K562 (cell line): ENCODE data around the gene INO80C. TPM values are rescaled to one million over a fixed set of nuclear protein-coding genes. Genes with fewer than 3 reads are reported as not detected.

Experiments
- AFF1 ChIP-seq, 2 experiments: fragments of 450-650 bp; IDR thresholded peaks; 2 replicates each; pipeline ENCODE4 v1.6.1; 2018; ENCODE audit warnings: mild to moderate bottlenecking in 2 of 2, low read depth in 1 of 2; ENCODE audit not compliant: partially characterized antibody in 2 of 2
- CREB1 ChIP-seq, 2 experiments: sonication (generic) in 1 of 2; formaldehyde crosslinking in 1 of 2; IDR thresholded peaks; 2 replicates each; pipeline versions ENCODE4 v1.6.1 to v1.8.0; 2012 to 2022; ENCODE audit warnings: inconsistent platforms in 1 of 2, mild to moderate bottlenecking in 1 of 2, missing genetic modification reagents in 1 of 2, moderate library complexity in 1 of 2
- FUS ChIP-seq: fragments of 200-400 bp; formaldehyde crosslinking; optimal IDR thresholded peaks from 2 replicates; pipeline ENCODE3; 2017; ENCODE audit warnings: low read depth, low read length
- GTF2A2 ChIP-seq: IDR thresholded peaks from 2 replicates; pipeline ENCODE4 v1.6.1; 2016; ENCODE audit warnings: mild to moderate bottlenecking, missing genetic modification characterization, missing compliant biosample characterization
- HDAC1 ChIP-seq, 2 experiments: fragments of 450-650 bp; IDR thresholded peaks; 2 replicates each; pipeline ENCODE4 v1.6.1; 2016 to 2017; ENCODE audit warnings: inconsistent platforms in 1 of 2, mild to moderate bottlenecking in 1 of 2, moderate library complexity in 1 of 2
- IRF1 ChIP-seq: sonication (generic); formaldehyde crosslinking; IDR thresholded peaks from 2 replicates; pipeline ENCODE4 v1.8.0; 2022; ENCODE audit warnings: missing genetic modification reagents, mild to moderate bottlenecking, borderline replicate concordance
- NR2C2 ChIP-seq, 2 experiments: fragments of 200-800 bp in 1 of 2; sonication (Bioruptor generic) in 1 of 2; sonication (generic) in 1 of 2; formaldehyde crosslinking in 1 of 2; IDR thresholded peaks; 2 replicates each; pipeline versions ENCODE4 v1.6.1 to v1.8.0; 2016 to 2022; ENCODE audit warnings: mild to moderate bottlenecking in 1 of 2, missing compliant biosample characterization in 1 of 2, missing genetic modification characterization in 1 of 2, missing genetic modification reagents in 1 of 2
- OTX1 ChIP-seq: fragments of 450-650 bp; formaldehyde crosslinking; IDR thresholded peaks from 2 replicates; pipeline ENCODE4 v1.4.0; 2022; ENCODE audit warnings: mild to moderate bottlenecking
- RBBP5 ChIP-seq: fragments of 200-600 bp; sonication (generic); IDR thresholded peaks from 2 replicates; pipeline ENCODE4 v1.6.1; 2012; ENCODE audit warnings: borderline replicate concordance, mild to moderate bottlenecking, low read length, control low read depth, inconsistent platforms; ENCODE audit not compliant: insufficient read depth, poor library complexity, severe bottlenecking
- RBM39 ChIP-seq: fragments of 200-400 bp; formaldehyde crosslinking; optimal IDR thresholded peaks from 2 replicates; pipeline ENCODE3; 2018; ENCODE audit warnings: low read depth, low read length
- SP1 ChIP-seq: sonication (generic); formaldehyde crosslinking; IDR thresholded peaks from 2 replicates; pipeline ENCODE4 v1.8.1; 2022; ENCODE audit warnings: mild to moderate bottlenecking, missing genetic modification reagents
- SPI1 ChIP-seq: IDR thresholded peaks from 2 replicates; pipeline ENCODE4 v1.6.1; 2011; ENCODE audit warnings: low read depth, low read length, control low read depth, borderline replicate concordance
- TCF7L2 ChIP-seq: fragments of 150-350 bp; IDR thresholded peaks from 2 replicates; pipeline ENCODE4 v1.6.1; 2016; ENCODE audit warnings: low read depth, mild to moderate bottlenecking, low read length, moderate library complexity
- TSHZ1 ChIP-seq: fragments of 250-450 bp; sonication (Bioruptor Pico); IDR thresholded peaks from 2 replicates; pipeline ENCODE4 v1.4.0; 2020; ENCODE audit warnings: mild to moderate bottlenecking, moderate library complexity
- polyA plus RNA-seq, 8 experiments: library from polyadenylated mRNA; depleted of rRNA in 4 of 8; stranded (reverse) in 5 of 8; unstranded in 3 of 8; fragments of >200 nt; fragmentation: Nextera tagmentation in 2 of 8; fragmentation: Illumina TruSeq in 1 of 8; extraction: Ambion mirVana in 2 of 8; extraction: Trizol in 1 of 8; gene quantifications; 2 replicates each; pipeline versions ENCODE4 v1.2.1 to v1.2.3, GENCODE V29; 2011 to 2014; ENCODE audit warnings: inconsistent platforms in 1 of 8, missing spikeins in 1 of 8
- total RNA-seq, 7 experiments: library from RNA; depleted of rRNA in 6 of 7; stranded (reverse); fragments of >200 nt in 6 of 7; fragmentation: Illumina TruSeq in 2 of 7; extraction: Trizol in 2 of 7; gene quantifications; 2 replicates each; pipeline versions ENCODE4 v1.2.1 to v1.2.3, GENCODE V29; 2011 to 2021; ENCODE audit warnings: low replicate concordance in 1 of 7

INO80C gene
- total and polyA plus RNA-seq, 9 of the 15 experiments (the other 6 are each of a cell fraction or from before 2014, with no cell fraction given), result 14.3 to 53.3 (median 46.6) TPM

- TF ChIP-seq SPI1 (peak; percentile 90), HDAC1 (IDR thresholded peaks at IDR 0.05) (peak; percentile 20 to 82; a peak in 2 of 4 replicates), FUS (no peak), TSHZ1 (CRISPR knock-in tag) (no peak), NR2C2 (CRISPR knock-in tag; IDR thresholded peaks at IDR 0.05) (peak; percentile 38; the same call in 1 of the 2 replicates), NR2C2 (tag; IDR thresholded peaks at IDR 0.05) (peak; percentile 73), CREB1 (IDR thresholded peaks at IDR 0.05) (peak; percentile 70; the same call in 1 of the 2 replicates), CREB1 (CRISPR knock-in tag; IDR thresholded peaks at IDR 0.05) (peak; percentile 83), RBM39 (peak; percentile 50), OTX1 (CRISPR knock-in tag) (0 out of 2 replicates have a peak, but pooled peaks have one; percentile 55), GTF2A2 (tag) (0 out of 2 replicates have a peak, but pooled peaks have one; percentile 25), SP1 (peak; percentile 91), AFF1 (IDR thresholded peaks at IDR 0.05; ENCODE audit: low read depth in 1 of 2, partially characterized antibody in 2 of 2) (peak in 1 of 2 experiments; percentile 90), TCF7L2 (no peak; the same call in 1 of the 2 replicates), RBBP5 (peak; percentile 91), IRF1 (peak; percentile 66; the same call in 1 of the 2 replicates)
Observed at GRCh38 chr18:35497370-35498197, at the start of gene INO80C (continued).
